Keratinocyte (primary cell): ENCODE data around the gene MIDN.

ENCODE experiments used
- EZH2 ChIP-seq: IDR thresholded peaks from one replicate; pipeline ENCODE4 v1.6.1; 2012; ENCODE audit warnings: inconsistent platforms, mild to moderate bottlenecking, low read length, moderate library complexity
- TF ChIP-seq, protein P1 (sequence below), 3 experiments: IDR thresholded peaks in 1 of 3; conservative IDR thresholded peaks in 1 of 3; optimal IDR thresholded peaks in 1 of 3; 2 replicates in 2 of 3; 3 replicates in 1 of 3; pipeline versions ENCODE3 to v1.5.1; 2011; ENCODE audit warnings: low read length in 3 of 3, mild to moderate bottlenecking in 3 of 3, moderate library complexity in 2 of 3, control low read depth in 1 of 3, inconsistent platforms in 1 of 3; ENCODE audit not compliant: insufficient read depth in 2 of 3; ENCODE audit errors: extremely low read depth in 1 of 3

- TF ChIP-seq, protein P1, sequence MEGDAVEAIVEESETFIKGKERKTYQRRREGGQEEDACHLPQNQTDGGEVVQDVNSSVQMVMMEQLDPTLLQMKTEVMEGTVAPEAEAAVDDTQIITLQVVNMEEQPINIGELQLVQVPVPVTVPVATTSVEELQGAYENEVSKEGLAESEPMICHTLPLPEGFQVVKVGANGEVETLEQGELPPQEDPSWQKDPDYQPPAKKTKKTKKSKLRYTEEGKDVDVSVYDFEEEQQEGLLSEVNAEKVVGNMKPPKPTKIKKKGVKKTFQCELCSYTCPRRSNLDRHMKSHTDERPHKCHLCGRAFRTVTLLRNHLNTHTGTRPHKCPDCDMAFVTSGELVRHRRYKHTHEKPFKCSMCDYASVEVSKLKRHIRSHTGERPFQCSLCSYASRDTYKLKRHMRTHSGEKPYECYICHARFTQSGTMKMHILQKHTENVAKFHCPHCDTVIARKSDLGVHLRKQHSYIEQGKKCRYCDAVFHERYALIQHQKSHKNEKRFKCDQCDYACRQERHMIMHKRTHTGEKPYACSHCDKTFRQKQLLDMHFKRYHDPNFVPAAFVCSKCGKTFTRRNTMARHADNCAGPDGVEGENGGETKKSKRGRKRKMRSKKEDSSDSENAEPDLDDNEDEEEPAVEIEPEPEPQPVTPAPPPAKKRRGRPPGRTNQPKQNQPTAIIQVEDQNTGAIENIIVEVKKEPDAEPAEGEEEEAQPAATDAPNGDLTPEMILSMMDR (optimal IDR thresholded peaks at IDR 0.05 in 1 of 3, IDR thresholded peaks at IDR 0.05 in 1 of 3, conservative IDR thresholded peaks at IDR 0.05 in 1 of 3; ENCODE audit: extremely low read depth in 1 of 3, insufficient read depth in 2 of 3, low read length in 3 of 3) = no peak
- no peak for TF ChIP-seq EZH2
Measured at GRCh38 chr19:1259876-1260748, 11.7 kb downstream of the MIDN start.
